Epithelial cell of alveolus of lung (primary cell): Measurements from ENCODE around the gene DDAH2. TPM values are rescaled to one million over a fixed set of nuclear protein-coding genes. Genes with fewer than 3 reads are reported as not detected.

Experiments
- total RNA-seq: library from RNA; depleted of rRNA; stranded (reverse); fragments of >200 nt; gene quantifications from 2 replicates; pipeline ENCODE4 v1.2.1, GENCODE V29; 2015

The DDAH2 gene
- 41.9 and 42.4 TPM in 2 replicates for total RNA-seq

GRCh38 chr6:31728767-31729514 lies at the start of gene DDAH2:
Gene DDAH2, minus strand, starts transcription at chr6:31729299. Its CDS starts 138 bp downstream, at chr6:31729161.

DNA sequence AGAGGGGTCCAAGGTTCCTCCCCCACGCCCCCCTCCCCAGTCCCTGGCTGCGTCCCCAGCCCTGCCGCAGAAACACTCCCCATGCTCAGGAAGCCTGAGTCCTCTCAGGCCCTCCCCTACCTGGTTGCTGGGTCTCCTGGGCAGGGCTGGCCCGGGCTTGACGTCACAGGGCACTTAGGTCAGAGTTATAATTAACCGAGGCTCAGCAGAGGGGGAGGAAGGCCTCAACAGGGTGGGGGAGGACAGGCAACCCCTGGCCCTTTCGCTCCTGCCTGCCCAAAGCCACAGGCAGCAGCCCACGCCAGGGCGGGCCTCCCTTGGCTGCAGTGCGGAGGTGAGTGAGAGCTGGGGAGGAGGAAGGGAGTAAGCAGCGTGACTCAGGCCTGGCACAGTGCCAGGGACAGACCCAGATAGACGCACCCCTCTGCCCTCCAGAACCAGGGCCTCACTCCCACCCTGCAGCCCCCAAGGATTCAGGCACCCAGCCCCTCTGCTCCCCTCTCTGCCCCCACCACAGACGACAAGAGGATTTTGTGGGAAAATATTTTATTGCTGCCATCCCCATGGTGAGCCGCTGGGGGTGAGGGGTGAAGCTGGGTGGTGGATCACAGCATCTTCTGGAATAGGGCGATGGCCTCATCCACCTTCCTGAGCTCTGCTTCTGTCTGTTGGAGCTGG lies 48.0 kb upstream of the DDAH2 start, which contains the start of gene VWA7:
TSS of gene VWA7 (minus strand) at position 340 of the 678 bp plus-strand sequence. CDS start 549 bp downstream, outside the sequence.

DNA sequence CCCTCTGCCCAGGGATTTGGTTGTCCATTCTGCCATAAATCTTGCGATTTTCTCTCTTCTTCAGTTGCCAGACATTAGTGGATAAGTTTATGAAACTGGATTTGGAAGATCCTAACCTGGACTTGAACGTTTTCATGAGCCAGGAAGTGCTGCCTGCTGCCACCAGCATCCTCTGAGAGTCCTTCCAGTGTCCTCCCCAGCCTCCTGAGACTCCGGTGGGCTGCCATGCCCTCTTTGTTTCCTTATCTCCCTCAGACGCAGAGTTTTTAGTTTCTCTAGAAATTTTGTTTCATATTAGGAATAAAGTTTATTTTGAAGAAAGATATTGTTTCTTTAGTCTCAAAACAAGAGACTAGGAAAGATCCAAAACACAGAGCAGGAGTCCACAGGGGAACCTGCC lies 33.3 kb upstream of the DDAH2 start, which contains the start of gene SAPCD1:
TSS of gene SAPCD1 (plus strand) at position 301 of the 400 bp plus-strand sequence. CDS start 399 bp downstream, outside the sequence.

DNA sequence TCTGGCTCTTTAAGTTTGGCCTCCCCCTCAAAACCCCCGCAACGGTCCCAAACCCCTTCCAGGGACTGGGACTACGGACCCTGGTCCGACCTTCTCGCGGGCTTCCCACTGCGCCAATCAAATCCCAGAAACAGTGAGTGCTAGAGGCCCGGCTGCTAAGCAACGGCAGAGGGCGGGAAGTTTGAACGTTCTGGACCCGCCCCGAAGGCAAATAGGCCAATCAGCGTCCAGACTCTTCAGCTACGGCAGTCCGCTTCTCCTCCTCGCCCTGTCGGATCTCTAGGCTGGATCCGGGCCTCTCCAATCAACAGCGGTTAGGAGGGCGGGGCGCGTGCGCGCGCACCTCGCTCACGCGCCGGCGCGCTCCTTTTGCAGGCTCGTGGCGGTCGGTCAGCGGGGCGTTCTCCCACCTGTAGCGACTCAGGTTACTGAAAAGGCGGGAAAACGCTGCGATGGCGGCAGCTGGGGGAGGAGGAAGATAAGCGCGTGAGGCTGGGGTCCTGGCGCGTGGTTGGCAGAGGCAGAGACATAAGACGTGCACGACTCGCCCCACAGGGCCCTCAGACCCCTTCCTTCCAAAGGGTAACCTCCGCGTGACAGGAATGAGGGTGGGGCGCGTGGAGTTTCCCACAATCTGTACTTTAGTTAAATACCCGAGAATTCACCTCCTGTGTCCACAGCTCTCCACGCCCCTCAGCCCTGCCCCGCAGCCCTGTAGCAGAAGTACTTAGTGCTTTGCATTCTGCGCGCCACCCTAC lies 10.7 kb upstream of the DDAH2 start, which contains the start of gene MSH5:
TSS of gene MSH5 (plus strand) at position 367 of the 758 bp plus-strand sequence. CDS start 462 bp downstream, outside the sequence.

GRCh38 chr6:31736021-31736767 lies 7.1 kb upstream of the DDAH2 start, which contains the start of gene CLIC1:
Gene CLIC1, minus strand, starts transcription at chr6:31736530. Its CDS starts 230 bp downstream, at chr6:31736300.

GRCh38 chr6:31723245-31723979 lies 5.7 kb downstream of the DDAH2 start, which contains the start of gene MPIG6B:
Gene MPIG6B, plus strand, starts transcription at chr6:31723373. Its CDS starts 11 bp downstream, at chr6:31723384.

DNA sequence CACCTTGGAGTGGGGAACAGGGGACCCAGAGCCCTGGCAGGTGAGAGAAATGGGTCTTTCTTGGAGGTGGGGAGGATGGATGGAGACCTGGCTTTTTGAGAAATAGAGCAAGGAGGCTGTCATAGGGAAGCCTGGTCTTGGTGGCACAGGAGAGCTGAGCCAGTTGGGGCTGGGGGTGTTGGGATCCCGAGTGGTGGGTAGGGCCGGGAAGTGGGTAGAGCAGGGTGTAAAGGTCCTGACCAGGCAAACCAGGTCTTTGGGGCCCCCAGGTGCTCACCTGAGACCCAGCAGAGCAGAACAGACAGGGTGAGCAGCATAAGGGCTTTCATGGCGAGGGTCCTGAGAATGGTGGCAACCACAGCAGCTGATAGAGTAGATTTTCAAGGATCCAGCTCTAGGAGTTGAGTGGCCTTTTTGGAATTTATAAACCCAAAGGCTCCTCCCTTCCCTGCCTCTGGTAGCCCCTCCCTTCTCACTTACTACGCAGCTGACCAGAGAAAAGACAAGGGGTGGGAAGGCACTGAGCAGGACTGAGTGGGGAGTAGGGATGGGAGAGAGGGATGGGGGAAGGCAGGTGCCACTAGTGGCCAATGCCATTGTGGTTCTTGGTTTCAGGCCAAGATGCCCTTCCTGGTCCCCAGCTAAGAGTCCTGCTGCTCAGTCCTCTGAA lies 7.6 kb downstream of the DDAH2 start, which contains the start of gene LY6G6C:
TSS of gene LY6G6C (minus strand) at position 396 of the 670 bp plus-strand sequence. CDS start at position 329, 67 bp downstream.

GRCh38 chr6:31715022-31715958 lies 13.8 kb downstream of the DDAH2 start, which contains the start of gene LY6G6D:
Gene LY6G6D, plus strand, starts transcription at chr6:31715348. Its CDS starts 8 bp downstream, at chr6:31715356.

DNA sequence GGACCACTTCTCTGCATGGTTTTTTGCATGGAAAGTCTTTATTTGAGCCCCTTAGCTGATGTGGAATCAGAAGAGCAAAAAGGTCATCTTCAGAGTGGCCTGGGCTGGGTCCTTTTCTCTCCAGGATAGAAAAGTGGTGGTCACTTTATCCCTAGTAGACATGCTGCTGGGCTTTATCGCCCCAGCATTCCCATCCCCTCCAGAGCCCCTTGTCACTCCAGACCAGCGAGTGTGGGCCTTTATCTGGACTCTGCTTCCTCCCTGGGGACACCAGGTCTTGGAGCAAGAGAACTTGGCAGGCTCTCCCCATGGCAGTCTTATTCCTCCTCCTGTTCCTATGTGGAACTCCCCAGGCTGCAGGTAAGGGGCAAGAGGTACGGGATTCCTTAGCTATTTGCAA lies 22.5 kb downstream of the DDAH2 start, which contains the start of gene LY6G6F:
TSS of gene LY6G6F (plus strand) at position 268 of the 400 bp plus-strand sequence. CDS start at position 309, 41 bp downstream.

DNA sequence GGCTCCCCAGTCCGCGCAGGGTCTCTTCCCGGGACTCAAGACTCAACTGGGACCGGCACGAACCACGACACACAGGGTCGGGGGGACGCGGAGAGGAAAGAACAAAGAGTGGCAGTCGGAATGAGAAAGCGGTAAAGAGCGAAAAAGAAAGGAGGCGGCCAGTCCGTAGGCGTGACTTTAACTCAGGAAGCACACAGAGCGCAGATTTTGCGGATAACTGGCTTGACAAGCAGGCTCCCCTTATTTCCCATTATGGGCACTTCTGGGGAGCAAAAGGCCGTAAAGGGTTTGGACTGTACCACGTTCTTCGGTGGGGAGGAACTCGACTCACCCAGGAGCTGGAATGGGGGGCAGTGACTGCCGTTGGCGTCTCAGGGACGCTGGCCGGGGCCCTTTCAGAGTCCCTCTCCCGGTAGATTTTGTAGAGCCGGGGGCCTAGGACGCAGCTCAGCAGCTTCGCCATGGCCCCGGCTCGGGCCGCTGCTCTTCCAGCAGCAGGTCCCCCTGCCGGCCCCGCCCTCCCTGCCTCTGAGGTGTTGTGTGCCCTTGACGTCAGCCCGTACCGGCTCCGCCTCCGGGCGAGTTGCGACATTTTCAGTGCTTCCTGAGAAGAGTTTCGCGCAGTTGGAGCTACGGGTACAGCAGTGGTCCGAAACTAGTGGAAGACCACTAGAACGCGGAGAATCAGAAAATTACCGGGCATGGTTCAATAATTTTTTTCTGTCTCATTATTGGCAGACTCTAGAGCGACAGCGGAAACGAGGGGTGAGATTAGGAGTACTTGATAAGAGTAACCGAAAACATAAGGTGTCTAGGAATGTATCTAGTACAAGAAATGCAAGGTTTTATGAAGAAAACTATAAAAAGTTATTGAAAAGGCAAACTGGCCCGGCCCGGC lies 26.0 kb downstream of the DDAH2 start, which contains the start of gene ABHD16A:
TSS of gene ABHD16A (minus strand) at position 506 of the 898 bp plus-strand sequence. CDS start at position 463, 43 bp downstream.

DNA sequence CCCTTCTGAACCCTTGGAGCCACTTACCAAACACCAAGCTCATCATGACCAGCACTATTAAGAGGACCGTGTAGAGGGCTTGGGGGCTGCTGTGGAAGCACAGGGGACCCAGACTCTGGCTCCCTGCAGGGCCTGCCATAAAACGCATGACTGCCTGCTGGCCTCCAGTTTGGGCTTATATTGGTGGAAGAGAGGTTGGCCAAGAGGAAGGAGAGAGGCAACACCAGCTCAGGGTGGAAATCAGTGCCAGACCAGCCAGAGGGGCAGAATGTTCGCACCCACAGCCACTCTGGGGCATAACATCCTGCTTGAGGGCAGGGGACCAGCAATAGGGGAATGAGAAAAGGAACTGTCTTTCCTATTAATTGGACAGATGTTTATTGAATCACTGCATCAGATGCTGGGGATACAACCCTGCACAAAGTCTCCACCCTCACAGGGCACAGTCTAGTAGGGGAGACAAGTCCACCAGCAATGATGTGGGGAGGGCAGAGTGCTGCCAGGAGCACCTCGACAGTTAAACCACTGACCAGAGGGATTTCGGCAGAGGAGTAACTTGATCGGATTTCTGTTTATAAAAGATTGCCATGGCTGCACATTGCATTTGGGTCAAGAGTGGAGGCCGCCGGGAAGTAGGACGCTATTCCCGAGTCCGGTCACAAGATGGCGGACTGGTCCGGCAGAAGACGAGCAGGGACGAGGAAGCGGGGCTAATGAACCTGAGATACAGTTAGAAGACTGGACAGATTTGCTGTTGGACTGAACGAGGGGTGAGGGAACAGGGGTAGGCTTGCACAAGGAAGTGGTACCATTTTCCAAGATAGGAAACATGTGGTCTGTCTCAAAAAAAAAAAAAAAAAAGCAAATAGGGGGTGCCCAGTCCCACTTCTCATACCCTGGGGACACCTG lies 48.6 kb downstream of the DDAH2 start, which contains the start of gene LY6G5C:
TSS of gene LY6G5C (minus strand) at position 842 of the 909 bp plus-strand sequence. CDS start at position 148, 694 bp downstream.

Other genes with a start within 250 kb of the DDAH2 start
- 1.8 and 23.1 TPM in 2 replicates for gene MICB, start 231.2 kb downstream of the DDAH2 start, total RNA-seq
- not detected in 2 replicates for gene MCCD1, start 200.3 kb downstream of the DDAH2 start, total RNA-seq
- 517 and 600 TPM in 2 replicates for gene DDX39B, start 187.3 kb downstream of the DDAH2 start, total RNA-seq
- 4.1 and 5.9 TPM in 2 replicates for gene ATP6V1G2, start 182.7 kb downstream of the DDAH2 start, total RNA-seq
- 17.8 and 24.4 TPM in 2 replicates for gene NFKBIL1, start 181.7 kb downstream of the DDAH2 start, total RNA-seq
- not detected in 2 replicates for gene LTA, start 157.0 kb downstream of the DDAH2 start, total RNA-seq
- not detected in 2 replicates for gene TNF, start 153.7 kb downstream of the DDAH2 start, total RNA-seq
- 0.91 TPM in 1 of 2 replicates, not detected in the other for gene LTB, start 146.9 kb downstream of the DDAH2 start, total RNA-seq
- gene LST1, start 143.0 kb downstream of the DDAH2 start, total RNA-seq: 0.08 TPM in 1 of 2 replicates, not detected in the other
- not detected in 2 replicates for gene NCR3, start 136.3 kb downstream of the DDAH2 start, total RNA-seq
- gene AIF1, start 114.1 kb downstream of the DDAH2 start, total RNA-seq: not detected in 2 replicates
- gene PRRC2A, start 108.6 kb downstream of the DDAH2 start, total RNA-seq: 80.5 and 92.3 TPM in 2 replicates
- gene BAG6, start 76.6 kb downstream of the DDAH2 start, total RNA-seq: 217 and 269 TPM in 2 replicates
- gene APOM, start 73.4 kb downstream of the DDAH2 start, total RNA-seq: 1.8 and 3.0 TPM in 2 replicates
- 16.0 and 18.2 TPM in 2 replicates for gene C6orf47, start 68.5 kb downstream of the DDAH2 start, total RNA-seq
- gene GPANK1, start 64.3 kb downstream of the DDAH2 start, total RNA-seq: 20.8 and 34.9 TPM in 2 replicates
- 297 and 307 TPM in 2 replicates for gene CSNK2B, start 63.2 kb downstream of the DDAH2 start, total RNA-seq
- gene LY6G5B, start 59.3 kb downstream of the DDAH2 start, total RNA-seq: 0.91 and 2.1 TPM in 2 replicates
- 0.64 and 1.4 TPM in 2 replicates for gene LY6G5C, start 48.2 kb downstream of the DDAH2 start, total RNA-seq
- gene ABHD16A, start 26.0 kb downstream of the DDAH2 start, total RNA-seq: 28.1 and 28.7 TPM in 2 replicates
- not detected in 2 replicates for gene LY6G6F, start 22.4 kb downstream of the DDAH2 start, total RNA-seq
- not detected in 2 replicates for gene LY6G6D, start 14.0 kb downstream of the DDAH2 start, total RNA-seq
- gene LY6G6C, start 7.6 kb downstream of the DDAH2 start, total RNA-seq: not detected in 2 replicates
- not detected in 2 replicates for gene MPIG6B, start 5.9 kb downstream of the DDAH2 start, total RNA-seq
- gene CLIC1, start 7.2 kb upstream of the DDAH2 start, total RNA-seq: 281 and 648 TPM in 2 replicates
- 5.0 and 10.5 TPM in 2 replicates for gene MSH5, start 10.7 kb upstream of the DDAH2 start, total RNA-seq
- gene SAPCD1, start 33.4 kb upstream of the DDAH2 start, total RNA-seq: not detected in 2 replicates
- gene VWA7, start 48.0 kb upstream of the DDAH2 start, total RNA-seq: 0.13 TPM in 1 of 2 replicates, not detected in the other
- 44.4 and 93.2 TPM in 2 replicates for gene VARS1, start 66.5 kb upstream of the DDAH2 start, total RNA-seq
- gene LSM2, start 77.7 kb upstream of the DDAH2 start, total RNA-seq: 75.9 and 82.9 TPM in 2 replicates
- gene HSPA1L, start 86.0 kb upstream of the DDAH2 start, total RNA-seq: 0.48 and 0.78 TPM in 2 replicates
- 54.6 and 130 TPM in 2 replicates for gene HSPA1A, start 86.2 kb upstream of the DDAH2 start, total RNA-seq
- gene HSPA1B, start 98.4 kb upstream of the DDAH2 start, total RNA-seq: 56.9 and 72.9 TPM in 2 replicates
- gene NEU1, start 133.5 kb upstream of the DDAH2 start, total RNA-seq: 47.8 and 53.7 TPM in 2 replicates
- 1.0 TPM in 1 of 2 replicates, not detected in the other for gene SLC44A4, start 149.7 kb upstream of the DDAH2 start, total RNA-seq
- 43.0 and 43.1 TPM in 2 replicates for gene EHMT2, start 168.4 kb upstream of the DDAH2 start, total RNA-seq
- 2.0 and 2.1 TPM in 2 replicates for gene ZBTB12, start 172.8 kb upstream of the DDAH2 start, total RNA-seq
- gene C2, start 198.4 kb upstream of the DDAH2 start, total RNA-seq: 0.65 and 4.8 TPM in 2 replicates
- gene CFB, start 216.8 kb upstream of the DDAH2 start, total RNA-seq: 5.2 and 10.7 TPM in 2 replicates
- gene NELFE, start 229.7 kb upstream of the DDAH2 start, total RNA-seq: 80.6 and 127 TPM in 2 replicates
- 40.0 and 43.1 TPM in 2 replicates for gene SKIC2, start 229.9 kb upstream of the DDAH2 start, total RNA-seq
- 13.3 and 24.6 TPM in 2 replicates for gene DXO, start 242.8 kb upstream of the DDAH2 start, total RNA-seq